Cardiac muscle cell (in vitro differentiated cells and primary cell): ENCODE data around the gene CCDC88B. TPM values are rescaled to one million over a fixed set of nuclear protein-coding genes. Genes with fewer than 3 reads are reported as not detected.
A peak's percentile ranks its signal among the peaks of the same experiment; 100 is the strongest.

ENCODE experiments used
- DNase-seq, 2 donors: peaks; one replicate each; pipeline versions ENCODE4 v3.0.0 to v3.0.0-alpha.2; 2010 to 2017; ENCODE audit warnings: low read depth in 1 of 2, low spot score in 1 of 2
- H3K27ac ChIP-seq: fragments of 200-600 bp; sonication (generic); 2 replicates; pipeline ENCODE4 v1.5.1; 2016
- H3K27me3 ChIP-seq: fragments of 200-600 bp; sonication (generic); 2 replicates; pipeline ENCODE4 v1.6.0; 2016; ENCODE audit warnings: control low read depth
- H3K36me3 ChIP-seq: fragments of 200-600 bp; sonication (generic); 2 replicates; pipeline ENCODE4 v1.5.1; 2016; ENCODE audit warnings: control low read depth
- H3K4me1 ChIP-seq: fragments of 200-600 bp; sonication (generic); 2 replicates; pipeline ENCODE4 v1.8.1; 2017; ENCODE audit warnings: low read depth, mild to moderate bottlenecking, mixed run types
- H3K4me3 ChIP-seq: fragments of 200-600 bp; sonication (generic); 2 replicates; pipeline ENCODE4 v1.5.1; 2016; ENCODE audit warnings: mild to moderate bottlenecking
- H3K9me3 ChIP-seq: fragments of 200-600 bp; sonication (generic); 2 replicates; pipeline ENCODE4 v1.5.1; 2017; ENCODE audit warnings: low read depth, mild to moderate bottlenecking, control low read depth
- CTCF ChIP-seq: IDR thresholded peaks from 2 replicates; pipeline ENCODE4 v1.5.1; 2012; ENCODE audit warnings: low read depth, mild to moderate bottlenecking, low read length
- polyA plus RNA-seq: library from polyadenylated mRNA; unstranded; fragments of >200 nt; fragmentation: Nextera tagmentation; extraction: Ambion mirVana; gene quantifications from 2 replicates; pipeline ENCODE4 v1.2.1, GENCODE V29; 2016
- total RNA-seq: library from RNA; depleted of rRNA; stranded (reverse); fragments of >200 nt; gene quantifications from 2 replicates; pipeline ENCODE4 v1.2.3, GENCODE V29; 2016

The CCDC88B gene
- total RNA-seq (5.9 and 8.4 TPM in 2 replicates), polyA plus RNA-seq (8.6 and 9.5 TPM in 2 replicates)

- Histone ChIP-seq H3K27me3 (no peaks in the 10 kb centered on the region), H3K4me3 (no peak within 1 kb of the TSS), H3K36me3 (no peaks in the 10 kb centered on the region), H3K9me3 (no peaks in the 10 kb centered on the region), H3K4me1 (no peaks in the 10 kb centered on the region), H3K27ac (no peak within 1 kb of the TSS)
- DNase-seq: no peak
- no peak for TF ChIP-seq CTCF
Observed at GRCh38 chr11:64339754-64340408, at the start of gene CCDC88B. TSS of gene CCDC88B (plus strand) at chr11:64340204. CDS start at chr11:64340267, 63 bp downstream.

GRCh38 chr11:64290352-64291261, 49.4 kb upstream of the CCDC88B start:
- no peak for TF ChIP-seq CTCF
- no peak for DNase-seq
- Histone ChIP-seq H3K9me3 (no peaks in the 10 kb centered on the region), H3K27ac (no peak overlapping the region), H3K4me1 (no peaks in the 10 kb centered on the region), H3K4me3 (no peak overlapping the region), H3K27me3 (peaks cover 66% of the 10 kb centered on the region), H3K36me3 (no peaks in the 10 kb centered on the region)

- Histone ChIP-seq H3K36me3 (no peaks in the 10 kb centered on the region), H3K9me3 (no peaks in the 10 kb centered on the region), H3K27ac (no peak within 1 kb of the TSS), H3K4me3 (peak within 1 kb of the TSS; percentile 18), H3K27me3 (peaks cover 73% of the 10 kb centered on the region), H3K4me1 (no peaks in the 10 kb centered on the region)
- no peak for DNase-seq
- TF ChIP-seq CTCF: no peak
Observed at GRCh38 chr11:64291262-64291751, 48.7 kb upstream of the CCDC88B start, which contains the start of gene KCNK4. TSS of gene KCNK4 (plus strand) at chr11:64291302. CDS start at chr11:64293019, 1,717 bp downstream.

- Histone ChIP-seq H3K36me3 (no peaks in the 10 kb centered on the region), H3K27ac (no peak overlapping the region), H3K4me3 (peak overlapping the region; percentile 18), H3K9me3 (no peaks in the 10 kb centered on the region), H3K4me1 (no peaks in the 10 kb centered on the region), H3K27me3 (peaks cover 79% of the 10 kb centered on the region)
- DNase-seq: no peak
- TF ChIP-seq CTCF: no peak
Observed at GRCh38 chr11:64291752-64292459, 48.1 kb upstream of the CCDC88B start.
